ENCODE measurements around the gene AURKAIP1. TPM values are rescaled to one million over a fixed set of nuclear protein-coding genes. Genes with fewer than 3 reads are reported as not detected.
A peak's percentile ranks its signal among the peaks of the same experiment; 100 is the strongest.

The AURKAIP1 gene
- total RNA-seq, 4 donors from 2014 or later = 98.4 to 152 (median 117) TPM

- peak overlapping the region; percentile 88 to 97 (median 95) for H3K27ac ChIP-seq (replicated peaks in 1 of 4)
- peaks cover 32 to 45% (median 43%) of the 10 kb centered on the region in 4 donors for H3K4me1 ChIP-seq
- no peaks in the 10 kb centered on the region for H3K9me3 ChIP-seq
- 71% methylated on average over 31 of the region's 52 CpGs for WGBS
- H3K36me3 ChIP-seq = peaks cover 0 to 19% (median 15%) of the 10 kb centered on the region in 4 donors
- TF ChIP-seq POLR2AphosphoS5 (IDR thresholded peaks at IDR 0.05) (no peak), POLR2A (IDR thresholded peaks at IDR 0.05; ENCODE audit: low read depth) (no peak), EP300 (IDR thresholded peaks at IDR 0.05) (no peak)
- TF ChIP-seq, protein P1, sequence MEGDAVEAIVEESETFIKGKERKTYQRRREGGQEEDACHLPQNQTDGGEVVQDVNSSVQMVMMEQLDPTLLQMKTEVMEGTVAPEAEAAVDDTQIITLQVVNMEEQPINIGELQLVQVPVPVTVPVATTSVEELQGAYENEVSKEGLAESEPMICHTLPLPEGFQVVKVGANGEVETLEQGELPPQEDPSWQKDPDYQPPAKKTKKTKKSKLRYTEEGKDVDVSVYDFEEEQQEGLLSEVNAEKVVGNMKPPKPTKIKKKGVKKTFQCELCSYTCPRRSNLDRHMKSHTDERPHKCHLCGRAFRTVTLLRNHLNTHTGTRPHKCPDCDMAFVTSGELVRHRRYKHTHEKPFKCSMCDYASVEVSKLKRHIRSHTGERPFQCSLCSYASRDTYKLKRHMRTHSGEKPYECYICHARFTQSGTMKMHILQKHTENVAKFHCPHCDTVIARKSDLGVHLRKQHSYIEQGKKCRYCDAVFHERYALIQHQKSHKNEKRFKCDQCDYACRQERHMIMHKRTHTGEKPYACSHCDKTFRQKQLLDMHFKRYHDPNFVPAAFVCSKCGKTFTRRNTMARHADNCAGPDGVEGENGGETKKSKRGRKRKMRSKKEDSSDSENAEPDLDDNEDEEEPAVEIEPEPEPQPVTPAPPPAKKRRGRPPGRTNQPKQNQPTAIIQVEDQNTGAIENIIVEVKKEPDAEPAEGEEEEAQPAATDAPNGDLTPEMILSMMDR (IDR thresholded peaks at IDR 0.05) = no peak
- intact Hi-C loops (cut with DNase I) = loop anchor here (2.0 to 10.0 kb wide), 3 partner anchors 25 to 259 kb away; partner anchors contain the start of genes C1orf159, CCNL2 and DVL1
- H3K27me3 ChIP-seq = no peaks in the 10 kb centered on the region
- H3K4me3 ChIP-seq = peak overlapping the region; percentile 71 to 99 (median 86)
- no peak for DNase-seq (ENCODE audit: extremely low spot score)
These were observed 1.0 kb downstream of the AURKAIP1 start for GRCh38 chr1:1373815-1374588.

GRCh38 chr1:1373051-1373814 is 1.8 kb downstream of the AURKAIP1 start:
- peak overlapping the region in 1 of 4 donors; percentile 13 for H3K27ac ChIP-seq (replicated peaks in 1 of 4)
- no peak for TF ChIP-seq POLR2A (IDR thresholded peaks at IDR 0.05; ENCODE audit: low read depth)
- TF ChIP-seq, protein P1 (IDR thresholded peaks at IDR 0.05) = no peak
- TF ChIP-seq POLR2AphosphoS5 (IDR thresholded peaks at IDR 0.05) = no peak
- no peak for TF ChIP-seq EP300 (IDR thresholded peaks at IDR 0.05)
- peaks cover 32 to 45% (median 43%) of the 10 kb centered on the region in 4 donors for H3K4me1 ChIP-seq
- no peaks in the 10 kb centered on the region for H3K27me3 ChIP-seq
- H3K9me3 ChIP-seq = no peaks in the 10 kb centered on the region
- WGBS = 91% methylated on average over 20 of the region's 26 CpGs
- intact Hi-C loops (cut with DNase I) = loop anchor here (2.0 to 10.0 kb wide), 2 partner anchors 24 to 258 kb away; partner anchors contain the start of genes C1orf159 and DVL1
- no peak for DNase-seq (ENCODE audit: extremely low spot score)
- H3K4me3 ChIP-seq = no peak overlapping the region
- H3K36me3 ChIP-seq = peaks cover 0 to 19% (median 15%) of the 10 kb centered on the region in 4 donors

GRCh38 chr1:1371746-1372711 is 3.0 kb downstream of the AURKAIP1 start:
- Histone ChIP-seq H3K4me3 (peak overlapping the region in 1 of 4 donors; percentile 14), H3K27ac (replicated peaks in 1 of 4) (peak overlapping the region in 3 of 4 donors; percentile 3 to 27 (median 23))
- intact Hi-C loops (cut with DNase I) = loop anchor here (2.0 to 10.0 kb wide), 2 partner anchors 23 to 257 kb away; partner anchors contain the start of genes C1orf159 and DVL1

More at GRCh38 chr1:1371746-1372711, 3.0 kb downstream of the AURKAIP1 start:
- H3K36me3 ChIP-seq = peaks cover 0 to 19% (median 15%) of the 10 kb centered on the region in 4 donors
- peaks cover 32 to 45% (median 43%) of the 10 kb centered on the region in 4 donors for H3K4me1 ChIP-seq
- TF ChIP-seq POLR2AphosphoS5 (IDR thresholded peaks at IDR 0.05) = peak in 1 of 2 donors; percentile 36
- TF ChIP-seq POLR2A (IDR thresholded peaks at IDR 0.05; ENCODE audit: low read depth) = no peak
- no peak for TF ChIP-seq EP300 (IDR thresholded peaks at IDR 0.05)
- TF ChIP-seq, protein P1 (IDR thresholded peaks at IDR 0.05) = peak; percentile 90 to 100 (median 93)
- no peaks in the 10 kb centered on the region for H3K9me3 ChIP-seq
- no peak for DNase-seq (ENCODE audit: extremely low spot score)
- 21% methylated on average over 14 of the region's 26 CpGs for WGBS
- H3K27me3 ChIP-seq = no peaks in the 10 kb centered on the region
